DND-41 (cell line): ENCODE data around the gene TMEM234.

ENCODE experiments used
- EZH2 ChIP-seq: IDR thresholded peaks from 3 replicates; pipeline ENCODE4 v1.6.1; 2012; ENCODE audit warnings: borderline replicate concordance, low read depth, mild to moderate bottlenecking, moderate library complexity, low read length, inconsistent platforms; ENCODE audit not compliant: severe bottlenecking
- TF ChIP-seq, protein P1 (sequence below): IDR thresholded peaks from 2 replicates; pipeline ENCODE4 v1.5.1; 2012; ENCODE audit warnings: borderline replicate concordance, low read length, moderate library complexity, mild to moderate bottlenecking; ENCODE audit not compliant: poor library complexity, severe bottlenecking; ENCODE audit errors: extremely low read depth

DNA sequence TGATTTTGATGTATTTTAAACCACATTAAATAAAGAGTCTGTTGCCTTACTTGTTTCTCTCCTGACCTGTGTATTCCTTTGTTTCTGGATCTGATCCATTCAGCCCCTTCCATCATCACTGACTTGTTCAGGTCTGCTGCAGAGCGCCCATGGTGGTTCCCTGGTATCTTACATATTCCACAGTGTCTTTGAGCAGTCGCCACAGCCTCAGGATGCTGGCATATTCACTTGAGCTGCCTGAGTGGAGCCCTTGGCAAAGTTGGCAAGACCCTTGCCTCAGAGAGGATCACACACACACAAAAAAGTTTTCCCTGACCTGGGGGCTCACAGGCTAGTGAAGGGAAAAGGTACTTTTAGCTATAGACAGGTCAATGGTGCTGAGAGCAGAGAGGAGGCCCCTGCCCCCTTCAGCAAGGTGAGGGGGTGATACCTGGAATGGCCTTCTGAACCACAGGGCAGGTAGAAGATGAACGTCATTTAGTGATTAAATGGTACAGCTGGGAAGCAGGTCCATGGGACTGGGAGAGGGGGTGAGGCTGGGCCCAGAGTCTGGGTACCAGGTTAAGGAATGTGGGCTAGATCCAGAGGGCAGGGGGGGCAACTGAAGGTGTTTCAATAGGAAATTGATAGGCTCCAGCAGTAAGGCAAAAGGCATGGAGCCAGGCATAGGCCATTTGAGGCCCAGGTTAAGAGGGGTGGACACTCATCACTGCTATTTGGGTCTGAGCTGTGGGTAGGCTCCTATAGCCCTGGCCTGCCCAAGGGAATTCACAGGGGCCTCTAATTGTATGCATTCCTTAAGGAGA is 23.7 kb downstream of the TMEM234 start:
- TF ChIP-seq, protein P1, sequence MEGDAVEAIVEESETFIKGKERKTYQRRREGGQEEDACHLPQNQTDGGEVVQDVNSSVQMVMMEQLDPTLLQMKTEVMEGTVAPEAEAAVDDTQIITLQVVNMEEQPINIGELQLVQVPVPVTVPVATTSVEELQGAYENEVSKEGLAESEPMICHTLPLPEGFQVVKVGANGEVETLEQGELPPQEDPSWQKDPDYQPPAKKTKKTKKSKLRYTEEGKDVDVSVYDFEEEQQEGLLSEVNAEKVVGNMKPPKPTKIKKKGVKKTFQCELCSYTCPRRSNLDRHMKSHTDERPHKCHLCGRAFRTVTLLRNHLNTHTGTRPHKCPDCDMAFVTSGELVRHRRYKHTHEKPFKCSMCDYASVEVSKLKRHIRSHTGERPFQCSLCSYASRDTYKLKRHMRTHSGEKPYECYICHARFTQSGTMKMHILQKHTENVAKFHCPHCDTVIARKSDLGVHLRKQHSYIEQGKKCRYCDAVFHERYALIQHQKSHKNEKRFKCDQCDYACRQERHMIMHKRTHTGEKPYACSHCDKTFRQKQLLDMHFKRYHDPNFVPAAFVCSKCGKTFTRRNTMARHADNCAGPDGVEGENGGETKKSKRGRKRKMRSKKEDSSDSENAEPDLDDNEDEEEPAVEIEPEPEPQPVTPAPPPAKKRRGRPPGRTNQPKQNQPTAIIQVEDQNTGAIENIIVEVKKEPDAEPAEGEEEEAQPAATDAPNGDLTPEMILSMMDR = no peak
- no peak for TF ChIP-seq EZH2
